Eye (tissue), 1 donor: Measurements from ENCODE around the gene PRKACA.
A peak's percentile ranks its signal among the peaks of the same experiment; 100 is the strongest.
"Not testable (repeated sequence)": the region's sequence is repeated elsewhere in the genome, so short reads cannot be mapped to it uniquely, and the experiment has no call there.

ENCODE experiments used
- DNase-seq: peaks from one replicate; pipeline ENCODE4 v3.0.0-alpha.2; 2015

The PRKACA gene

DNA sequence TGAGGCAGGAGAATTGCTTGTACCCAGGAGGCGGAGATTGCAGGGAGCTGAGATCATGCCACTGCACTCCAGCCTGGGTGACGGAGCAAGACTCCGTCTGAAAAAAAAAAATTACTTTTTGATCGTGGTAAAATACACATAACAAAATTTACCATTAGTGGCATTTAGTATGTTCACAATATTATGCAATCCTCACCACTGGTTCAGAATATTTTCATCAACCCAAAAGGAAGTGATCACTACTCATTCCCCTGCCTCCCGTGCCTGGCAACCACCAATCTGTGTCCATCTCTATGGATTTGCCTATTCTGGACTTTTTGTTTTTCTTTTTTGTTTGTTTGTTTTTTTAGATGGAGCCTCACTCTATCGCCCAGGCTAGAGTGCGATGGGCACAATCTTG, 54.5 kb downstream of the PRKACA start:
- DNase-seq = no peak

DNA sequence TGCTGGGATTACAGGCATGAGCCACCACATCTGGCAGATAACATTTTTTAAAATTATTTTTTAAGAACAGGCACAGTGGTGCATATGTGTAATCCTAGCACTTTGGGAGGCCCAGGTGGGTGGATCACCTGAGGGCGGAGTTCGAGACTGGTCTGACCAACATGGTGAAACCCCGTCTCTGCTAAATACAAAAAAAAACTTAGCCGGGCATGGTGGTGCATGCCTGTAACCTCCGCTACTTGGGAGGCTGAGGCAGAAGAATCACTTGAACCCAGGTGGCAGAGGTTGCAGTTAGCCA, 55.1 kb downstream of the PRKACA start:
- no peak for DNase-seq

DNA sequence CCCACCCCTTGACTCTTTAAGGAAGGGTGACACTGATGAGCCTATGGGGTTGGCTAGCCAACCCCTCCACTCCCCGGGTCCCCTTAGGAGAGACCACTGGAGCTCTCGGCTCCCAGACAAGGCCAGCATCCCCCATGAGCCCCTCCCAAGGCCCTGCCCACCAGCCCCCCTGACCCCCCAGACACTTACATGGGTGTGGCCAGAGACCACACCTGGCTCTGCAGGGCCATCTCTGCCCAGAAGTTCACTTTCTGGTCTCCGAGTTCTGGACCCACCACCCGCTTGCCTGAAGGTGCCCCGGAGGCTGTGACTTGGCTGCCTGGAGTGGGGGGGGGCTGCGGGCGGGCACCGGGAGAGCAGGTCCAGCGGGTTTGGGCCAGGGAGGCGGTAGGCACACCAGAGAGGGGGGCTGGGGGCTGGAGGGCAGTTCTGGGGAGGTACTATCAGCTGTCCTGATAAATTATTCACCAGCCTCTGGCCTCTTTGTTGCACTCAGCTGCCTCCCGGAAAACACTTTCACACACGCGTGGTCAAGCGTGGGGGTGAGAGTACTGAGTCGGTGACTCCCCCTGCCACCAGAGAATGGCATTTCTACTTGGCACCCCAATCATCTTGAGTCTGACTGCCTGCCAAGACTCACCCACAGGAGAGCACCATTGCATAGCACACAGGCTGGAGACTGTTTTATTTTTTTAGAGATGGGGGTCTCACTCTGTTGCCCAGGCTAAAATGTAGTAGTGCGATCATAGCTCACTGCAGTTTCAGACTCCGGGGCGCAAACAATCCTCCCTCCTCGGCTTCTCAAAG, 55.6 kb downstream of the PRKACA start, which contains the start of gene PALM3:
Gene PALM3 (minus strand): TSS at position 326 of the 807 bp plus-strand sequence. CDS start 96 bp downstream, at position 230.
- peak; percentile 36 for DNase-seq

DNA sequence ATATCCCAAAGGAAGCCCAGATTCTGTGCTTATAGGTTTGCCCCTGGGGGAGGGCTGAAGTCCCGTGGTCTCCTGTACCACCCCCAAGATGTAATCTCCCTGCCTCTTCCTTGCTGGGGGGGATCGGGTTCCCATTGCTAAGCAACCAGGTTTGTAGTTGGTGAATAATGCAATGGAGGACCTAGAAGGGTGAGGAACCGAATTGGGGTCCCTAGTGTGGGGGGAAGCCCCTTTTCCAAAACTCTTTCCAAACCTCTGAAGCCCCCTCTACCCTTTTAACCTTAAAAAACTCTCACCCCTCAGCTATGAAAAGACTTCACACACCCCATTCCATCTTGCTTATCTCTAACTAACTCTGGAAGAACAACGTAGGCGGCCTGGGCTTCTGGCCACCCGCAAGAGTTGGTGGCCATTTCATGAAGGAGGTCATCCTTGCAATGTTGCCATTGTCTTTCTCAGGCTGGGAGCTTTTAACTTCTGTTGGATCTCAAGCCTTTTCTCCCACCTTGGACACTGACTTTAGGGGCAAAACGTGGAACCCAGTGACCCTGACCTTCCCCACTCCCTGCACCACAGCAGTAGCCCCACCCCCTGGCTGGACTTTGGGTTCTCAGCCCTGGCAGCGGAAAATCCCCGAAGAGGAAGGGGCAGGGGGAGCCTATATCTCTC, 56.3 kb downstream of the PRKACA start:
- no peak for DNase-seq

DNA sequence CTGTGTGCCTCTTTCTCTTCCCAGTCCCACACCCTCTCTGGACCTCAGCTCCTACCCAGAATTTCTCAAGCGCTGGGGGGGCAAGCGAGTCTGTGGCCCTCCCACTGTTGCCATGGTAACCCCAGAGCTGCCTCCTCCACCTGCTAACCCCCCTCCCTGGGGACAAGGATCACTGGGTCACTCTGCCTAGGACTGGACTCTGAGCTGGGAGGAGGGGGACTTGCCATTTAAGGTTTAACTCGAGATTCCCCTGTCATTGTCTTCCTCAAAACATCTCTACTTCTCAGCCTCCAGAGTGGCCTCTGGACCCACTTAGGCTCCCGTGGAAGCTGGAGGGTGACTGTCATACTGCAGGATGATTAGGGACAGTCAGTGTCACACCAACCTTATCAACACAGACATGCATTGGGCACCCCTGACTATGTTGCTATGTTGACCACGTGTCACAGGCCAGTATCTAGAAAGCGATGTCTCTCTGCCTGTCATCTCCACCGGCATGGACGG, 57.9 kb downstream of the PRKACA start:
- no peak for DNase-seq

DNA sequence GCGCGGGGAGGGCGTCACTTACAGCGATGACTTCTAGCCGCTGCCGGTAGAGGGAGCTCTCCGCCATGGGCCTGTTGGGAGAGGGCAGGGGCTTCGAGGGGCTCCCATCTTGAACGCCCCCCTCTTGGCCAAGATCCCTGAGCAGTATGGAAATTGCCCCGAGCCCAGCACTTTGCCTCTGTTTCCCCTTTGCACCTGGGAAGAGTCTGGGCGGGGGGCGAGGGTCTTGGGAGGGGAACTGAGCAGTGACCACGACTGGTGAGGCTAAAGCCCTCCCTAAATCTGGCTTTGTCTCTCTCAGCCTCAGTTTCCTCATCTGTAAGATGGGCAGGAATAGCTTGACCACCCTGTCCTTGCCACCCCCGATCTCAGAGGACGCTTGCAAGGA, 58.5 kb downstream of the PRKACA start:
- DNase-seq = no peak

DNA sequence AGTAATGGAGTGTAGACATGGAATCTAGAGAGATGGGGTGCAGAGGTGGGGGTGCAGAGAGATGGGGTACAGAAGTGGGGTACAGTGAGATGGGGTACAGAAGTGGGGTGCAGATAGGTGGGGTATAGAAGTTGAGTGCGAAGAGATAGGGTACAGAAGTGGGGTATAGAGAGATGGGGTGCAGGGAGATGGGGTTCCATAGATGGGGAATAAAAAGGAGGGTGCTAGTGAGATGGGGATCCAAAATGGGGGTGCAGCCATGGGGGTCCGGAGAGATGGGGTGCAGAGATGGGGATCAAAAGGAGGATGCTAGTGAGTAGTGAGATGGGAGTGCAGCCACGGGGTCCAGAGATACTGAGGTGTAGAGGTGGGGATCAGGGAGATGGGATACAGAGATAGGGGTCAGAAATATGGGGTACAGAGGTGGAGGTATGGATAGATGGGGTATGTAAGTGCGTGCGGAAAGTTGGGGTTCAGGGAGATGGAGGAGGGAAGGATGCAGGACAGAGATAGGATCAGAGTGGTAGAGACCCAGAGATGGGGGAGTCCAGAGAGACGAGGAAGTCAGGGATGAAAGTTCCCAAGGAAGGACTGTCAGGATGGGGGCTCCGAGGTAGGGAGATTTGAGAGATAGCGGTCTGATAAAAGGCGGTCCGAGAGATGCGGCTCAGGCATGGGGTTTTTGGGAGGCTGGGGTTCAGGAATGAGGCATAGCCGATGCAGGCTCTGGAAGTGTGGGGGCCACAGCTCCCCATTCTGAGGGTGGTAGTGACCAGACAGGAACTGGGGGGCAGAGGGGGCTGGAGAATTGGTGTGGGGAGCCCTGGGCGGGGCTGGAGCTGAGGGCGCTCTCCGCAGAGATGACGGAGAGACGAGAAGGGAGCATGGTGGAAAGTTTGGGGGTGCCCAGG, 59.1 kb downstream of the PRKACA start:
- no peak for DNase-seq

DNA sequence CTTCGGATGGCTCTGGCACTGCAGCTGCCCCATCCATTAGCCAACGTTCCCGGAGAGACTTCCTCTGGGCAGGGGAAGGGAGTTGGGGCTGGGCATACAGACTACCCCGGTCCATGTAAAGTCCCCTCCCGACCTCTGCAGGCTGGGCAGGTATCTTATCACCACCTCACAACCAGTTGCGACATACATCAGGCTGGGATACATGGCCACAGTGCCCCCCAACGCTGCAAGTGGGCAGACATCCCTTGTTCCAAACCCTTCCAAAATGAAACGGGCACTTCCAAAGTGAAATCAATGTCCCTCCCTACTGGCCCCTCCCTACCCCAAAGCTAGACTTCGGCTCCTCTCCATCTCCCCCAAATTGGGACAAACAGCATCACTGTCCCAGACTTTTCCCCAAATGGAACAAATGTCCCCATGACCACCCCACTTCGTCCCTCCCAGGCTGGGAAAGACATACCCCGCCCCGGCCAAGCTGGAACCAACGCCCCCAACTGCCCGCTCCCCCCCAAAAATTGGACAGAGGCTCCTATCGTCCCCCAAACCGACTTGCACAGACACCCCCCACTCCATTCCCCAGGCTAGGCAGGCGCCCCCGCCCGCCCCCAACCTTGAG, 60.7 kb downstream of the PRKACA start:
- DNase-seq = peak; percentile 24

DNA sequence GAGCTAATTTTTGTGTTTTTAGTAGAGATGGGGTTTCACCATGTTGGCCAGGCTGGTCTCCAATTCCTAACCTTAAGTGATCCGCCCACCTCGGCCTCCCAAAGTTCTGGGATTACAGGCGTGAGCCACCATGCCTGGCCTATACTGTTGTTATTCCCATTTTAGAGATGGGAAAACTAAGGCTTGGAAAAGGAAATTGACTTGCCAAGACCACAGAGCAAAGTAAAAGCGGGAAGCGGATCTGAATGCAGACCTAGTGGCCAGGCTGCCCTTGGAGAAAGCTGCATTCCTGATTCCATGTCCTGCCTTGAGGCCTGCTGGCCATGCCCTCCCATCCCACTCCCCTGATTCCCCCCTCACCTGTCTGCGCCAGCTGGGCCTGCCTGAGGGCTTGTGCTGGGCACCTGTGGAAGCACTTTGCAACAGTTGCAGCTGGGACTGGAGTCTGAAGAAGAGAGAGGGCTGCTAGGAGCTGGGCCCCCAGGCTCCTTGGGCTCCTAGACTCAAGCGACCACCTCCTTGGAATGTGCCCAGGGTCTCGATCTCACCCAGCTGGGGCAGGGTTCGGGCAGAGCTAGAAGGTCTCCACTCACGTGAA, 61.4 kb downstream of the PRKACA start:
- no peak for DNase-seq

DNA sequence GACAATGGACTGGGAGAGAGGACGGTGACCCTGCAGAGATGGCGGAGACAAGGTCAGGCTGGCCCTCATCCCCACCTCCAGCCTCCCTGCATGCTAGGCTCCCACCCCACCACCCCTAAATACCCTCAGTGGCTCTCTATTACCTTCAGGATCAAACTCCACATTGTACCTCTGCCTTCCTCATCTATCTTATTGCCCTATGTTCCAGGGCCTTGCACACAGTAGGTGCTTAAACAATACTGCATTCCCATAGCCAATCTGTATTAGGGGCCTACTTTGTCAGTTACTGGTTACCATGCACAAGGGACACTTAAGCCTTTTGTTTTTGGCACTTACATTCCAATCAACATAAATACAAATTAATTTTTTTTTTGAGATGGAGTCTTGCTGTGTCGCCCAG, 62.2 kb downstream of the PRKACA start:
- DNase-seq = no peak

DNA sequence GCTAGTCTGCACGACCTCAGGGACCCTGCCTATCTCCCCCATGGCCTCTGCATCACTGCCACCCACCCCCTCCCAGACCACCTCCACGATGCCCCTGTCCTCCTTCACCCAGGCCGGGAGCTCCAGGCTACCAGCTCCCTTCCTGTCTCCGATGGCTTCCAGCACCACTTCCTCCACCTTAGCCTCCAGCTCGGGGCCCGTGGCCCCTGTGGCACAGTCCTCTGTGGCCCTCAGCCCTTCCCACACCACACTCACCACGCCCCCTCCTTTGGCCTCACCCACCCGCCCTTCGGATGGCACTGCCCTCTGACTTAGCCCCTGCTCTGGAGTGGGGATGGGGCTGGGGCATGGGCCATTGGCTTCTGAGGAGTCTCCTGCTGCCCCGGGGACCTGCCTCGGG, 62.8 kb downstream of the PRKACA start:
- no peak for DNase-seq

DNA sequence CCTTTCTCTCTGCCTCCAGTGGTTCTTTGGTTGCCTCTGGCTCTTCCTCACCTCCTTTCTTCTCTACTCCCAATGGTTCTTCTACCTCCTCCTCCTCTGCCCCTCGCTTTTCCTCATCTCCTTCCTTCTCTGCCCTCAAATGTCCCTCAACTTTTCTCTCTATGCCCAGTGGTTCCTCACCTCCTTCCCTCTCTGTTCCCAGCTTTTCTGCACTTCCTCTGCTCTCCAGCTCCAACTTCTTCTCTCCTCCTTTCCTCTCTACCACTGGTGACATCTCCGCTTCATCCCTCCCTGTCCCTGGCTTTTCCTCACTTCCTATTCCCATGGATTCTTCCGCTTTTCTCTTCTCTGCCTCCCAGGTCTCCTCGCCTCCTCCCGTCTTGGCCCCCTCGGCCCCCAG, 63.5 kb downstream of the PRKACA start:
- no peak for DNase-seq

DNA sequence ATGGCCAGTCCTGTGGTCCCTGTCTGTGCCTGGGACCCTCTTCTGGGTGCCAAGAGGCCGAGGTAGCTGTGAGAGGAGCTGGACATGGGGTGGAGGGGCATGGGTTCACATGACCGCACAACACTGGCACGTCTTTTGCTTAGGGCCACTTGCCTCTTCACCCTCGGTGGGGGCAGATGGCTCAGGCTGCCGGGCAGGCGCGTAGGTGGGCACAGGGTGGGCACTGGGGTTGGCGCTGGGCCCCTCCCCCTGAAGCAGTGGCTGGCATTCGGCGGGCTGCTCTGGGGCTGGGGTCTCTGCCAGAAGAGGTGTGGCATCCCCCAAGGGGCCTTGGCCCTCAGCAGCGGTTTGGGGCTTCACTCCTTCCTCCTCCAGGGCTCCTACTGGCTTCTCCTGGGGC, 64.1 kb downstream of the PRKACA start:
- DNase-seq = no peak

DNA sequence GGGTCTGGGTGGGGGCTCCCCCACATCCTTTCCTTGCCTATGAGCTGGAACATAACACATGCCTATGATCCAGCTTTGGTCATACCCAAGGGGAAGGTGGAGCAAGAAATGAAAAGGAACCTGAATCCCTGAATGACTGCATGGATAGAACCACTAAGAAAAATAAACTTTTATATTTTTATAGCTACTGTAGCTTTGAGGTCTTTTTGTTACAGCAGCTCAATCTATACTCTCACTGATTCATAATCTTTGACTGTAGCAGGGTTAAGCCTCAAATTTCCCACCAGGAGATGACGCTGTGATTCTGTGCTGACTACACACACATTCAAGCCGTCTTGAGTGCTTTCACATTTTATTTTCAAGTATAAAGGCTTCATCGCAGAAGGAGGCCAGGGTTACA, 64.5 kb downstream of the PRKACA start:
- DNase-seq = no peak

DNA sequence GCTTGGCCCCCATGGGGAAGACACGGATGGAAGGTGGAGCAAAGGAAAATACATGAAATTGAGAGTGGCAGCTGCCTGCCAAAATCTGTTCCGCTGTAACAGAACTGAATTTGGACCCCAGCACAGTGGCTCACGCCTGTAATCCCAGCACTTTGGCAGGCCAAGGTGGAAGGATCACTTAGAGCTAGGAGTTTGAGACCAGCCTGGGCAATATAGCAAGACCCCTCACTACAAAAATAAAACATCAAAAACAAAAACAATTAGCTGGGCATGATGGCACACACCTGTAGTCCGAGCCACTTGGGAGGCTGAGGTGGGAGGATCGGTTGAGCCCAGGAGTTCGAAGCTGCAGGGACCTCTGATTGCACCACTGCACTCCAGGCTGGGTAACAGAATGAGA, 65.1 kb downstream of the PRKACA start:
- DNase-seq = no peak

DNA sequence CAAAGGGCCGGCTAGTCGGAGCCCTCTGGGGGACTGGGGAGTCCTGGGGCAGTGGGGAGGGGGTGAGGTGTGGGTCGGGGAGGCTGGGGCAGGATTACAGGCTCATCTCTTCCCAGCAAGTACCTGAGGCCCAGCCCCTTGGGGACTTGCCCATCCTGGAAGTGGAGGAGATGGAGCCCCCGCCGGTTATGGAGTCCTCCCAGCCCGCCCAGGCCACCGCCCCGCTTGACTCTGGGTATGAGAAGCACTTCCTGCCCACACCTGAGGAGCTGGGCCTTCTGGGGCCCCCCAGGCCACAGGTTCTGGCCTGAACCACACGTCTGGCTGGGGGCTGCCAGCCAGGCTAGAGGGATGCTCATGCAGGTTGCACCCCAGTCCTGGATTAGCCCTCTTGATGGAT, 65.6 kb downstream of the PRKACA start:
- DNase-seq = no peak

DNA sequence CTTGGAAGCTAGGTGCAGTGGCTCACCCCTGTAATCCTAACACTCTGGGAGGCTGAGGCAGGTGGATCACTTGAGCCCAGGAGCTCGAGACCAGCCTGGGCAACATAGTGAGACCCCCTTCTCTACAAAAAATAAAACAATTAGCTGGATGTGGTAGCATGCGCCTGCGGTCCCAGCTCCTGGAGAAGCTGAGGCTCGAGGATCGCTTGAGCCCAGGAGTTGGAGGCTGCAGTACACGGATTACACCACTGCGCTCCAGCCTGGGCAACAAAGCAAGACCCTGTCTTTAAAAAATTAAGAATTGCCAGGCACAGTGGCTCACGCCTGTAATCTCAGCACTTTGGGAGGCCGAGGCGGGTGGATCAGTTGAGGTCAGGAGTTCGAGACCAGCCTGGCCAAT, 66.6 kb downstream of the PRKACA start:
- DNase-seq = not testable (repeated sequence)

DNA sequence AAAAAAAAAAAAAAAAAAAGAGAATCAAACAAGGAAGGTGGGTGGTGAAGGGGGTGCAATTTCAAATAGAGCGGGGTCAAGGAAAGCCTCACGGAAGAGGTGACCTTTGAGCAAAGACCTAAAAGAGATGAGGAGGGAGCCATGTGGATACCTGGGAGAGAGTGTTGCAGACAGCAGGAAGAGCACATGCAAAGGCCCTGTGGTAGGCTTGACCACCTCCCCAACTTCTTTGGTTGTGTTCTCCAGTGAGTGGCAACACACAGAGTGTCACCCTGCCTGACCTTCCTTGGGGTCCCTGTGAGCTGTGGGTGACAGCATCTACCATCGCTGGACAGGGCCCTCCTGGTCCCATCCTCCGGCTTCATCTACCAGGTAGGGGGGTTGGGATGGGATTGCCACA, 67.0 kb downstream of the PRKACA start:
- DNase-seq = no peak

DNA sequence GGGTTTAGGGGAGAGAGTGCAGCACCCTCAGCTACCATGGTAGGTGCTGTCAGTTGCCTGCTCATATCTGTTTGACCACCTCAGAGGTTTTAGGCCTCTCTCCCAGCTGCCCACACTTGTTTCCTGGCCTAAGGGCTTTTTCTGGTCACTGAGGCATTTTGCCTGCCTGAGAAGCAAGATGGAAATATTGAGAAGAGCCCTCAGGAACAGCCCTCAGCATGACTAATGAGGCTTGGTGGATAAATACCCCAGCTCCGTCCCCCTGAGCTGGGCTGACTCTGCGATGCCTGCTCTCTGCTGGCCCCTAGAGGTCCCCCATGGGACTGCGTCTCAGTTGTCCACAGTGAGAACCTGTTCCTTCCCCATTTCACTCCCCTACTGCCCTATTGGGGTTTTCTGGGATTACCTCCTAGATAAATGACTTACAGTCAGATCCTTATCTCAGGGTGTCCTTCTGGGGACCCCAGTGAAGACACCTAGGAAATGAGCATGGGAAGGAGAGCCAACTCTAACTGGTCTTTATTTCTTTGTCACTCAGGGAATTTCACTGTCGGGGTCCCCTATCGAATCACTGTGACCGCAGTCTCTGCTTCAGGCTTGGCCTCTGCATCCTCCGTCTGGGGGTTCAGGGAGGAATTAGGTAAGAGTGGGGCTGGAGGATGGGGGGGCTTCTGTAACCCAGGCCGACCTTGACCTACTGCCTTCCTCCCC, 69.0 kb downstream of the PRKACA start:
- no peak for DNase-seq

DNA sequence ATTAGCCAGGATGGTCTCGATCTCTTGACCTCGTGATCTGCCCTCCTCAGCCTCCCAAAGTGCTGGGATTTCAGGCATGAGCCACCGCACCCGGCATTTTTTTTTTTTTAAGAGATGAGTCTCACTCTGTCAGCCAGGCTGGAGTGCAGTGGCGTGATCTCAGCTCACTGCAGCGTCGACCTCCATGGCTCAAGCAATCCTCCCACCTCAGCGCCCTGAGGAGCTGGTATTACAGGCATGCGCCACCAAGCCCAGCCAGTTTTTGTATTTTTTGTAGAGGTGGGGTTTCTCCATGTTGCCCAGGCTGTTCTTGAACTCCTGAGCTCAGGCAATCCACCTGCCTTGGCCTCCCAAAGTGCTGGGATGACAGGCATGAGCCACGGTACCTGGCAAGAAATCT, 69.7 kb downstream of the PRKACA start:
- DNase-seq = not testable (repeated sequence)

DNA sequence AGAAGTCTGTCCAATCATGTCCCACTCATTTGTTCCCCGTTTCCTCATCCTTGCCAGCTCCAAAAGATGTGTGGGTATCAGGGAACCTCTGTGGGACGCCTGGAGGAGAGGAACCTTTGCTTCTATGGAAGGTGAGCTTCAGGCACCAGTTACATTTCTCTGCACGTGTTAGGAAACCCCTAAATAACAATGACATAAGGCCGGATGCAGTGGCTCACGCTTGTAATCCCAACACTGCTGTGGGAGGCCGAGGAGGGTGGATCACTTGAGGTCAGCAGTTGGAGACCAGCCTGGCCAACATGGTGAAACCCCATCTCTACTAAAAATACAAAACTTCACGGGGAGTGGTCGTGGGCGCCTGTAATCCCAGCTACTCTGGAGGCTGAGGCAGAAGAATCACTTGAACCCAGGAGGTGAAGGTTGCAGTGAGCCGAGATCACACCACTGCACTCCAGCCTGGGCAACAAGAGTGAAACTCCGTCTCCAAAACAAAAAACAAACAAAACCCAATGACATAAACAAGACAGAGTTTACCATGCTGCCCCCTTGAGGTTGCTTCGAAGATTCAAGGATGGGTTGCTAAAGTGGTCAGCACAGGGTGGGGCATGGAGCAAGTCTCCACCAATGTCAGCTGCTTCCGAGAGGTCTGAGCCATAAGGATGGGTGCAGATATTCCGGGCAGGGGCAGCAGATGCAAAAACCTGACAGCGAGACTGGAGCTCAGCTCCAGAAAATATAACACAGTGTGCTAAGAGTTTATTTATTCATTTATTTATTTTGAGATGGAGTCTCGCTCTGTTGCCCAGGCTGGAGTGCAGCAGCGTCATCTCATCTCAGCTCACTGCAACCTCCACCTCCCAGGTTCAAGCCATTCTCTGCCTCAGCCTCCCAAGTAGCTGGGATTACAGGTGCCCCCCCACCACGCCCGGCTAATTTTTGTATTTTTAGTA, 74.6 kb downstream of the PRKACA start:
- DNase-seq = peak; percentile 85
